LNCaP clone FGC (cell line): ENCODE data around the gene FAM216B.
A peak's percentile ranks its signal among the peaks of the same experiment; 100 is the strongest.

ENCODE experiments used
- DNase-seq: peaks from one replicate; pipeline ENCODE4 v3.0.0-alpha.2; 2011; ENCODE audit warnings: low read depth
- H3K4me3 ChIP-seq: 2 replicates; pipeline ENCODE4 v1.5.1; 2011; ENCODE audit warnings: mild to moderate bottlenecking, low read depth, low read length, control low read depth
- TF ChIP-seq, protein P1 (sequence below): IDR thresholded peaks from 2 replicates; pipeline ENCODE4 v1.5.1; 2012; ENCODE audit warnings: mild to moderate bottlenecking; ENCODE audit not compliant: control insufficient read depth, insufficient read depth; ENCODE audit errors: extremely low read depth

FAM216B gene

DNA sequence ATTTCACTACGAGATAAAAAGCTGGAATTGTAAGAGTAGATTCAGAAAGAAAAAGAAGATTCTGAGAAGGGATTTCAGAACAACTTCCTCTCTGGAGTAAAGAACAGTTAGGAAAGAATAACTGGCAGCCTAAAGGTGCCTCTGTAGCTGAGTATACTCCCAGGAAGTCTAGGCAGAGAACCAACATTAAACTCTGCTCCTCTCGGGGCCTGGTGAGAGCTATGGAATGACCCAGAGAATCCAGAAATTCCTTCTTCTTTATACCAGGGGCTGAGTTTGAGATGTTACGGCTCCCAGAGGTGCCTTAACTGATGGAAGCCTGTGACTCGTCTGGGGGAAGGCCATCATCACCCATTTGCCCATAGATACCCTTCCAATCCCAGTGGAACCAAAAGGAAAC, 39.1 kb downstream of the FAM216B start:
- no peak for DNase-seq
- no peak overlapping the region for H3K4me3 ChIP-seq
- TF ChIP-seq, protein P1, sequence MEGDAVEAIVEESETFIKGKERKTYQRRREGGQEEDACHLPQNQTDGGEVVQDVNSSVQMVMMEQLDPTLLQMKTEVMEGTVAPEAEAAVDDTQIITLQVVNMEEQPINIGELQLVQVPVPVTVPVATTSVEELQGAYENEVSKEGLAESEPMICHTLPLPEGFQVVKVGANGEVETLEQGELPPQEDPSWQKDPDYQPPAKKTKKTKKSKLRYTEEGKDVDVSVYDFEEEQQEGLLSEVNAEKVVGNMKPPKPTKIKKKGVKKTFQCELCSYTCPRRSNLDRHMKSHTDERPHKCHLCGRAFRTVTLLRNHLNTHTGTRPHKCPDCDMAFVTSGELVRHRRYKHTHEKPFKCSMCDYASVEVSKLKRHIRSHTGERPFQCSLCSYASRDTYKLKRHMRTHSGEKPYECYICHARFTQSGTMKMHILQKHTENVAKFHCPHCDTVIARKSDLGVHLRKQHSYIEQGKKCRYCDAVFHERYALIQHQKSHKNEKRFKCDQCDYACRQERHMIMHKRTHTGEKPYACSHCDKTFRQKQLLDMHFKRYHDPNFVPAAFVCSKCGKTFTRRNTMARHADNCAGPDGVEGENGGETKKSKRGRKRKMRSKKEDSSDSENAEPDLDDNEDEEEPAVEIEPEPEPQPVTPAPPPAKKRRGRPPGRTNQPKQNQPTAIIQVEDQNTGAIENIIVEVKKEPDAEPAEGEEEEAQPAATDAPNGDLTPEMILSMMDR: no peak

DNA sequence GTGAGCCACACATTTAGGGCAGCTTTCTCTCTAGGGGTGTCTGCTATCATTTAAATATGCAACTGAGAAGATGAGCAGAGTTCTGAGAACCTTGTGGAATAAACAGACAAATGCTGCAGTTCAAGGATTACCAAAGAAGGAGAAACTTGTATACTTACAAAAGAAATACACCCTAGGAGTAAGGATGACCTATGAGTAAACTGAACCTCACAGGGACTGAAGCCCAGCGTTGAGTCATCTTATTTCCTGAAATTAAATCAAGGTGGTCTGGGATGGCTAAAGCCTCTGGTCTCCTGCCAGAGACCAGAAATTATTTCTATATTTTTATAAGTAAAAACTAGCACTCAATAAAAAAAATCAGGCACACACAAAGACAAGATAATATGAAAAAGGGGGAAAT, 40.1 kb downstream of the FAM216B start:
- TF ChIP-seq, protein P1: no peak
- no peak for DNase-seq
- no peak overlapping the region for H3K4me3 ChIP-seq

DNA sequence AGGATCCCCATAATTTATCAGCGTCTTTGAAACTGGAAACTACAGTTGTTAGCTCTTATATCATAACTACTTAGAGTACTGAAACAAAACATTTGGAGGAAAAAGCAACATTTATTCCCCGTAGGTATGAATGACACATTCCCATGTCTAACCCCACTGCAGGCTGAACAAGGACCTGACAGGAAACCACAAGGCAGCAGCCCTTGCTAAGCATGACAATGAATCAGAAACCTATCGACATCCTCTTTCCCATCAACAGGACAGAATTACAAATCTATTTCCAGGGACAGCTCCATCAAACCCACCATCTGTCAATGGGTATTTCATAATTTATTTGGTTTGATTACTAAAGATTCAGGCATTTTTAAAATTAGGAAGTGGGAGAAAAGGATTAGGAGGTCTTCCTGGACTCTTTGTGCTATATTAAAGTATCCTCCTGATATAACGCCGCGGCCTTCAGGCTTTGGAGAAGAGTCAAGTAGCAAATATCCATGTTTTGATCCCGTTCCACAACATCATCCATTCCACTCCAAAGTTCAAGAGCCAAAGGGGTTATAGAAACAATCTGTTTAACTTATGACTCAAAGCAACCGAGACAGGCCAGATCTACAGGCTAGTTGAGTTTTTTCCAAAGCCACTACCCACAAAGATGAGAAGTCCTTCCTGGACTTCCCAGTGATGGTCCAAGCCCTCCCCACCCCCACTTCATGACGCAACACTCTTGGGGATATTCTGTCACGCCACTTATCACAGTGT, 51.1 kb downstream of the FAM216B start:
- no peak overlapping the region for H3K4me3 ChIP-seq
- no peak for DNase-seq
- TF ChIP-seq, protein P1: no peak

DNA sequence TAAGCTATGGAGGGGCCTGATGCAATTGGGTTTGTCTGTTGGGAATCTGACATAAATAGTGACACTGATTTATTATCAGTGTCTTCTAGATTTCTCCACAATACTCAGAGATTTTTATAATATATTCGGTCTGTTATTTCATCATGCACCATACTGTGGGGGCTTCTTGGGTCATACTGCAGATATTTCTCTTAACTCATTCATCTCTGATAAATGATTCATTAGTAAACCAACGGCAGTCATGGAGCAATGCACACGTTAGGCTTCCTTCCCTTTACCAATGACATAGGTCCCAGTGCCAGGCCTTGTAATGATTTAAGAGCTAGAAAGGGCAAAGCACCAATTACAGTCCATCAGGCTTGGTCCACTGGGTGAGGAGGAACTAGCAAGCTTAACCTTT, 53.6 kb downstream of the FAM216B start:
- DNase-seq: no peak
- TF ChIP-seq, protein P1: no peak
- H3K4me3 ChIP-seq: no peak overlapping the region

- TF ChIP-seq, protein P1: peak; percentile 72
- DNase-seq: peak; percentile 71
- no peak overlapping the region for H3K4me3 ChIP-seq
Observed at GRCh38 chr13:42836930-42837690, 55.7 kb downstream of the FAM216B start.
